Kidney (tissue), 14 donors: ENCODE measurements around the gene PLOD1. TPM values are rescaled to one million over a fixed set of nuclear protein-coding genes. Genes with fewer than 3 reads are reported as not detected.

Experiments
- DNase-seq, 5 donors: peaks; one replicate each; pipeline ENCODE4 v3.0.0-alpha.2; 2013 to 2020
- FAIRE-seq: peaks from 2 replicates; lab custom pipeline; 2012; peaks lifted over from hg19 to GRCh38; lab: Jason Lieb, UNC
- H3K27ac ChIP-seq, 2 donors: one replicate each; pipeline ENCODE4 v1.7.0; 2013; ENCODE audit warnings: low read depth in 2 of 2, low read length in 2 of 2, inconsistent platforms in 1 of 2
- H3K27me3 ChIP-seq: one replicate; pipeline ENCODE4 v1.7.1; 2013; ENCODE audit warnings: low read length, inconsistent platforms; ENCODE audit not compliant: control insufficient read depth, insufficient read depth
- H3K36me3 ChIP-seq, 3 donors: one replicate each; pipeline versions ENCODE4 v1.7.0 to v1.7.1; 2013; ENCODE audit warnings: low read length in 3 of 3, control low read depth in 1 of 3, inconsistent platforms in 1 of 3; ENCODE audit not compliant: insufficient read depth in 3 of 3, control insufficient read depth in 2 of 3
- H3K4me1 ChIP-seq, 3 donors: one replicate each; pipeline versions ENCODE4 v1.7.0 to v1.7.1; 2013; ENCODE audit warnings: low read length in 3 of 3, inconsistent platforms in 1 of 3, low read depth in 1 of 3; ENCODE audit not compliant: control insufficient read depth in 2 of 3, insufficient read depth in 2 of 3
- H3K4me3 ChIP-seq, 3 donors: one replicate each; pipeline versions ENCODE4 v1.7.0 to v1.8.1; 2013; ENCODE audit warnings: low read length in 3 of 3, control low read depth in 1 of 3, inconsistent platforms in 1 of 3
- H3K9ac ChIP-seq, 3 donors: one replicate each; pipeline versions ENCODE4 v1.7.0 to v1.7.1; 2013; ENCODE audit warnings: low read length in 3 of 3, control low read depth in 1 of 3, inconsistent platforms in 1 of 3
- H3K9me3 ChIP-seq, 3 donors: one replicate each; pipeline versions ENCODE4 v1.7.0 to v1.7.1; 2013; ENCODE audit warnings: low read length in 3 of 3, control low read depth in 1 of 3, inconsistent platforms in 1 of 3; ENCODE audit not compliant: control insufficient read depth in 2 of 3, insufficient read depth in 1 of 3
- intact Hi-C: fragments of 100-400 bp; cut with DNase I; formaldehyde crosslinking; loops from one replicate; pipeline ENCODE4 v1.11.1; 2022
- polyA plus RNA-seq: library from polyadenylated mRNA; stranded (reverse); fragments of 350-450 nt; fragmentation: Illumina TruSeq; extraction: RNeasy Lipid Tissue Mini Kit (QIAGEN cat#74804); gene quantifications from one replicate; pipeline ENCODE4 v1.2.3, GENCODE V29; 2014; ENCODE audit warnings: low read depth, low replicate concordance; ENCODE audit not compliant: insufficient read depth
- total RNA-seq: library from RNA; stranded (reverse); fragmentation: NEBNext Ultra II Directional; extraction: Animal tissue kit (Norgen Biotek cat#: 25700); gene quantifications from one replicate; pipeline ENCODE4 v1.2.1, GENCODE V29; 2021
- TF ChIP-seq, protein P1 (sequence below): IDR thresholded peaks from 3 replicates; pipeline ENCODE4 v1.5.1; 2012; ENCODE audit warnings: mild to moderate bottlenecking, moderate library complexity, borderline replicate concordance; ENCODE audit not compliant: insufficient read depth; ENCODE audit errors: extremely low read depth
- donor health status: control.
- donor health status: control.
- donor health status: control.
- donor health status: control.
- donor health status: control.
- donor health status: DM: yes; HTN: yes; CAD: no.
- donor health status: Normal renal cell carcinoma (clear cell type).

The PLOD1 gene
- total and polyA plus RNA-seq, 2 donors from 2014 or later = 58.8 to 103 TPM

DNA sequence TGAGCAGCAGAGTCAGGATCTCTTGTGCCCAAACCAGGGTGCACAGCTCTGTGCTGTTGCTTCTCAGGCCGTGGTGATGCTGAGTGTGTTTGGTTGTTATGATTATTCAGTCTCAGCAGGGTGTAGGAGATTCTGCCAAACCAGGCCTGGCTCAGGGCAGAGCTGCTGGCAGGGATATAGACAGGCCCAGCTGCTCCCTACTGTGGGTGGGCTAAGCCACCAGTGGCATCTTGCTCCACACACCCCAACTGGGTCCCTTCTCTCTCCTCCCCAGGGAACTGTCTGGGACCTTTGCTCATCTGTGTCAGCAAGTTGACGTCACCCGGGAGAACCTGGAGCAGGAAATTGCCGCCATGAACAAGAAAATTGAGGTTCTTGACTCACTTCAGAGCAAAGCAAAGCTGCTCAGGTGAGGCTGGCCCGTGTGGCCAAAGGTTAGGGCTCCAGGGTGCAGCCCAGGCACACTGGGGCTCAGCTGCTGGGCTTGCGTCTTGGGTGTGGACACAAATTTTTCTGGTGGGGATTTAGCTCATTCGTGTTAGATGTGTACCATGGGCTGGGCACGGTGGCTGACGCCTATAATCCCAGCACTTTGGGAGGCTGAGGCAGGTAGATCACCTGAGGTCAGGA is 74.9 kb downstream of the PLOD1 start:
- Histone ChIP-seq H3K9ac (no peak overlapping the region), H3K9me3 (no peaks in the 10 kb centered on the region), H3K4me3 (no peak overlapping the region), H3K36me3 (peaks cover 0 to 64% (median 48%) of the 10 kb centered on the region in 3 donors), H3K4me1 (peaks cover 0 to 3% (median 0%) of the 10 kb centered on the region in 3 donors), H3K27ac (no peak overlapping the region), H3K27me3 (no peaks in the 10 kb centered on the region)
- DNase-seq (no peak), FAIRE-seq (no peak)
- intact Hi-C loops = no loop called here
- TF ChIP-seq, protein P1, sequence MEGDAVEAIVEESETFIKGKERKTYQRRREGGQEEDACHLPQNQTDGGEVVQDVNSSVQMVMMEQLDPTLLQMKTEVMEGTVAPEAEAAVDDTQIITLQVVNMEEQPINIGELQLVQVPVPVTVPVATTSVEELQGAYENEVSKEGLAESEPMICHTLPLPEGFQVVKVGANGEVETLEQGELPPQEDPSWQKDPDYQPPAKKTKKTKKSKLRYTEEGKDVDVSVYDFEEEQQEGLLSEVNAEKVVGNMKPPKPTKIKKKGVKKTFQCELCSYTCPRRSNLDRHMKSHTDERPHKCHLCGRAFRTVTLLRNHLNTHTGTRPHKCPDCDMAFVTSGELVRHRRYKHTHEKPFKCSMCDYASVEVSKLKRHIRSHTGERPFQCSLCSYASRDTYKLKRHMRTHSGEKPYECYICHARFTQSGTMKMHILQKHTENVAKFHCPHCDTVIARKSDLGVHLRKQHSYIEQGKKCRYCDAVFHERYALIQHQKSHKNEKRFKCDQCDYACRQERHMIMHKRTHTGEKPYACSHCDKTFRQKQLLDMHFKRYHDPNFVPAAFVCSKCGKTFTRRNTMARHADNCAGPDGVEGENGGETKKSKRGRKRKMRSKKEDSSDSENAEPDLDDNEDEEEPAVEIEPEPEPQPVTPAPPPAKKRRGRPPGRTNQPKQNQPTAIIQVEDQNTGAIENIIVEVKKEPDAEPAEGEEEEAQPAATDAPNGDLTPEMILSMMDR = no peak

DNA sequence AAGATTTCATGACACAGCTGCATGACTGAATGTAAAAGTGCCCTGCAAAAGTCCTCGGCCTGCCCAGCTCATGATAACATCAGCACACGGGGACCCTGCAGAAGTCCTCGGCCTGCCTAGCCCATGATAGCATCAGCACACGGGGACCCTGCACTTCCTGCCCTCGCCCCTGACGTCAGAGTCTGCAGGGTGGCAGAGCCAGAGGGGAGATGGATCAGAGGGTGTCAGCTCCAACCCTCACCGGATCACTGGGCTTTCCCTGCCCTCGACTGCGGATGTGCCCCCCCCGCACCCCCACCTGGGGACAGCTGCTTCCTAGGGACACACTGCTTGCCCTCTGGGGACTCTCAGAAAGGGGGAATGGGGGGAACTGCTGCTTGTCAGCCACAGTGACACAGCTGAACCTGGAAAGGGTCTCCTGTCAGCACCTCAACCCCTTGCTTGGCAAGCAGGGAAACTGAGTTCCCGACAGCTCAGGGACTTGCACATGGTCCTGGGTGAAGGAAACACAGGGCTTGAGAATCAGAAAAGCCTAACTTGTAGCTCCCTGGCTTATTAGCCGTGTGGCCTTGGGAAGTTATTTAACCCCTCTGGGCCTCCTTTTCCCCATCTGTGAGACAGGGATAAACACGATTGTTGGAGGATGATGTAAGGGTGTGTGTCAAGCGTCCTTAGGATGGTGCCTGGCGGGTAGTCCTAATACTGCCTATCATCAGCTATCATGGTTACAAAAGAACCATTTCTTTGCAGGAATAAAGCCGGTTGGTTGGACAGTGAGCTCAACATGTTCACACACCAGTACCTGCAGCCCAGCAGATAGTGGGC is 76.4 kb downstream of the PLOD1 start:
- no peak for DNase-seq
- FAIRE-seq = no peak
- TF ChIP-seq, protein P1 = no peak
- Histone ChIP-seq H3K4me1 (peaks cover 0 to 3% (median 0%) of the 10 kb centered on the region in 3 donors), H3K36me3 (peaks cover 0 to 49% (median 33%) of the 10 kb centered on the region in 3 donors), H3K4me3 (no peak overlapping the region), H3K27ac (no peak overlapping the region), H3K9me3 (no peaks in the 10 kb centered on the region), H3K9ac (no peak overlapping the region), H3K27me3 (no peaks in the 10 kb centered on the region)
- intact Hi-C loops = no loop called here

DNA sequence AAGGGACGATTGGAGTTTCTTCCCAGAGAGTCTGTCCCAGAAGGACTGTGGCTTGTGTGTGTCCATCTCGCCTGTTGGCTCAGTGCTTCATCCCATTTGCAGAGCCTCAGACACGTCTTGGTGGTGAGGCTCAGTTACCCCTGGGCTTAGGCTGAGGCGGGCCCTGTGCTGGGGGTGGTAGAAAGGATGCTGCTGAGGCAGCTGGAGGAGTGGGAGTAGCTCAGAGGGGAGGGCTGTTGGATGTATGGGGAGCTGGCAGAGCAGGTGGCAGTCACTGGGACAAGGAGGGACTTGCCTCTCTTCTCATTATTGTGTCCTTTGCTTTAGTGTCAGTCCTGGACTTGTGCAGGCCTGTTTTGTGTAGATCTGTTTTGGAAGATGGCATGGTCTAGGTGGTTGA is 77.5 kb downstream of the PLOD1 start:
- no peak overlapping the region for H3K4me3 ChIP-seq
- H3K9ac ChIP-seq = no peak overlapping the region
- peaks cover 0 to 39% (median 26%) of the 10 kb centered on the region in 3 donors for H3K36me3 ChIP-seq
- TF ChIP-seq, protein P1 = no peak
- no peaks in the 10 kb centered on the region for H3K27me3 ChIP-seq
- no peak overlapping the region for H3K27ac ChIP-seq
- no peaks in the 10 kb centered on the region for H3K9me3 ChIP-seq
- H3K4me1 ChIP-seq = peaks cover 0 to 3% (median 0%) of the 10 kb centered on the region in 3 donors
- FAIRE-seq = no peak
- no peak for DNase-seq
- intact Hi-C loops = no loop called here
